ENCODE measurements around the gene RIPOR2.

Gene RIPOR2

GRCh38 chr6:24798740-24799540, 136.8 kb downstream of the RIPOR2 start, which contains the start of gene ARMH2:
Gene ARMH2 (minus strand): TSS chr6:24798917. CDS start chr6:24798857, 60 bp downstream.
- TF ChIP-seq, protein P1, sequence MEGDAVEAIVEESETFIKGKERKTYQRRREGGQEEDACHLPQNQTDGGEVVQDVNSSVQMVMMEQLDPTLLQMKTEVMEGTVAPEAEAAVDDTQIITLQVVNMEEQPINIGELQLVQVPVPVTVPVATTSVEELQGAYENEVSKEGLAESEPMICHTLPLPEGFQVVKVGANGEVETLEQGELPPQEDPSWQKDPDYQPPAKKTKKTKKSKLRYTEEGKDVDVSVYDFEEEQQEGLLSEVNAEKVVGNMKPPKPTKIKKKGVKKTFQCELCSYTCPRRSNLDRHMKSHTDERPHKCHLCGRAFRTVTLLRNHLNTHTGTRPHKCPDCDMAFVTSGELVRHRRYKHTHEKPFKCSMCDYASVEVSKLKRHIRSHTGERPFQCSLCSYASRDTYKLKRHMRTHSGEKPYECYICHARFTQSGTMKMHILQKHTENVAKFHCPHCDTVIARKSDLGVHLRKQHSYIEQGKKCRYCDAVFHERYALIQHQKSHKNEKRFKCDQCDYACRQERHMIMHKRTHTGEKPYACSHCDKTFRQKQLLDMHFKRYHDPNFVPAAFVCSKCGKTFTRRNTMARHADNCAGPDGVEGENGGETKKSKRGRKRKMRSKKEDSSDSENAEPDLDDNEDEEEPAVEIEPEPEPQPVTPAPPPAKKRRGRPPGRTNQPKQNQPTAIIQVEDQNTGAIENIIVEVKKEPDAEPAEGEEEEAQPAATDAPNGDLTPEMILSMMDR (IDR thresholded peaks at IDR 0.05; ENCODE audit: low read depth, low read length), result no peak
- DNase-seq (ENCODE audit: low read depth, low spot score), result no peak
- in situ Hi-C loops (cut with HindIII; ENCODE audit: low sequenced_read_pairs), result no loop called here
- no peak within 1 kb of the TSS for H3K4me3 ChIP-seq (ENCODE audit: low read depth, low read length)

DNA sequence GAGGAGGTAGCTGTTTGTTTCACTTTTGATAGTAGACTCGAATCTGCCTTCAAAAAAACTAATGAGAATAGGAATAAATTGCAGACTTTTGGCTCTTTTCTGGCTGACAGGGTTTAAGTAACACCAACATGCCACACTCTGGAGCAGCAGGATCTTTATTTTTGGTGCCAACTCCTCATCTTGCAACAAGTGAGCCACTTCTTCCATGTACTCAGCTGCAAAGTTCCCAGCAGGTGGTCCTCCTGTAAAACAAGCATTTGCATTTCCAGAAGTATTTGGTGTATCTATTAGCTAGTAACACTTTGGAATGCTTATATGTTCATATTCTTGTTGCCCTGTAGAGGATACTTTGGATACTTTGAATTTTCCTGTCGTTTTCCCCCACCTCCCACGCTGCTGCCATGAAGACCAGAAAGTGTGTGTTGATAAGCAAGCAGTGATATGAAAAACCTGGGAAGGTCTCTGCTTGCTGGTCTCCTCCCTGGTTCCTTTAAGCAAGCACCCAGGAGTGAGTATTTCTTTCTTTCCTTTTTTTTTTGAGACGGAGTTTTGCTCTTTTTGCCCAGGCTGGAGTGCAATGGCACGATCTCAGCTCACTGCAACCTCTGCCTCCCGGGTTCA, 138.1 kb downstream of the RIPOR2 start:
- H3K4me3 ChIP-seq (ENCODE audit: low read depth, low read length), result no peak overlapping the region
- in situ Hi-C loops (cut with HindIII; ENCODE audit: low sequenced_read_pairs), result no loop called here
- peak; percentile 27 for DNase-seq (ENCODE audit: low read depth, low spot score)
- TF ChIP-seq, protein P1 (IDR thresholded peaks at IDR 0.05; ENCODE audit: low read depth, low read length), result no peak

GRCh38 chr6:24796616-24797290, 139.0 kb downstream of the RIPOR2 start:
- in situ Hi-C loops (cut with HindIII; ENCODE audit: low sequenced_read_pairs), result no loop called here

GRCh38 chr6:24795106-24795505, 140.7 kb downstream of the RIPOR2 start:
- DNase-seq (ENCODE audit: low read depth, low spot score), result no peak
- TF ChIP-seq, protein P1 (IDR thresholded peaks at IDR 0.05; ENCODE audit: low read depth, low read length), result no peak

More at GRCh38 chr6:24796616-24797290, 139.0 kb downstream of the RIPOR2 start:
- TF ChIP-seq, protein P1 (IDR thresholded peaks at IDR 0.05; ENCODE audit: low read depth, low read length), result no peak
- H3K4me3 ChIP-seq (ENCODE audit: low read depth, low read length), result no peak overlapping the region
- DNase-seq (ENCODE audit: low read depth, low spot score), result no peak

GRCh38 chr6:24788031-24788665, 147.6 kb downstream of the RIPOR2 start:
- TF ChIP-seq, protein P1 (IDR thresholded peaks at IDR 0.05; ENCODE audit: low read depth, low read length), result no peak
- no peak for DNase-seq (ENCODE audit: low read depth, low spot score)
- in situ Hi-C loops (cut with HindIII; ENCODE audit: low sequenced_read_pairs), result no loop called here
- no peak overlapping the region for H3K4me3 ChIP-seq (ENCODE audit: low read depth, low read length)

More at GRCh38 chr6:24795106-24795505, 140.7 kb downstream of the RIPOR2 start:
- no peak overlapping the region for H3K4me3 ChIP-seq (ENCODE audit: low read depth, low read length)
- in situ Hi-C loops (cut with HindIII; ENCODE audit: low sequenced_read_pairs), result no loop called here

DNA sequence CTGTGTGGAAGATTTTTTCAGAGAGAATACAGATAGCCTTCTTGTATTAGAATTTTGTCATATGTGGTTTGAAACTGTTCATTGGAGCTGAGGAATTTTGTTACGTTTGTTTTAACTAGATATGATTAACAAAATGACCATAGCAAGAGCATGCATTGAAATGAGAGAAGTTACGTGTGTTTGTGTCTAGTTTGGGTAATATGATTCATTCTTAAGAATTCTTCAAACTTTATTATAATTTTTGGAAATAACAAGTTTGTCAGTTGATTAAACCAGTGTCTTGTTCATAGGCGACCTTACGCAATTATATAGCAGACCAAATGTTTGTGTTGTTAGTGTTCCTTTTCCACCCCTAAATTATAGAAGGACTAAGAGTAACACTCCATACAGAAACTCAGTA, 155.6 kb downstream of the RIPOR2 start:
- in situ Hi-C loops (cut with HindIII; ENCODE audit: low sequenced_read_pairs), result no loop called here
- TF ChIP-seq, protein P1 (IDR thresholded peaks at IDR 0.05; ENCODE audit: low read depth, low read length), result no peak

More for the DNA sequence above, 155.6 kb downstream of the RIPOR2 start:
- no peak for DNase-seq (ENCODE audit: low read depth, low spot score)
- no peak overlapping the region for H3K4me3 ChIP-seq (ENCODE audit: low read depth, low read length)

All from astrocyte of the spinal cord (primary cell).